HG02571 (cell line): ENCODE measurements around the gene ADD1.
"Not testable (repeated sequence)": the region's sequence is repeated elsewhere in the genome, so short reads cannot be mapped to it uniquely, and the experiment has no call there.

Experiments
- ATAC-seq: cut with Tn5 transposase; IDR thresholded peaks from one replicate; pipeline ENCODE4 v1.9.1; 2021; ENCODE audit warnings: mild to moderate bottlenecking, moderate library complexity; ENCODE audit not compliant: unreplicated experiment

ADD1 gene

DNA sequence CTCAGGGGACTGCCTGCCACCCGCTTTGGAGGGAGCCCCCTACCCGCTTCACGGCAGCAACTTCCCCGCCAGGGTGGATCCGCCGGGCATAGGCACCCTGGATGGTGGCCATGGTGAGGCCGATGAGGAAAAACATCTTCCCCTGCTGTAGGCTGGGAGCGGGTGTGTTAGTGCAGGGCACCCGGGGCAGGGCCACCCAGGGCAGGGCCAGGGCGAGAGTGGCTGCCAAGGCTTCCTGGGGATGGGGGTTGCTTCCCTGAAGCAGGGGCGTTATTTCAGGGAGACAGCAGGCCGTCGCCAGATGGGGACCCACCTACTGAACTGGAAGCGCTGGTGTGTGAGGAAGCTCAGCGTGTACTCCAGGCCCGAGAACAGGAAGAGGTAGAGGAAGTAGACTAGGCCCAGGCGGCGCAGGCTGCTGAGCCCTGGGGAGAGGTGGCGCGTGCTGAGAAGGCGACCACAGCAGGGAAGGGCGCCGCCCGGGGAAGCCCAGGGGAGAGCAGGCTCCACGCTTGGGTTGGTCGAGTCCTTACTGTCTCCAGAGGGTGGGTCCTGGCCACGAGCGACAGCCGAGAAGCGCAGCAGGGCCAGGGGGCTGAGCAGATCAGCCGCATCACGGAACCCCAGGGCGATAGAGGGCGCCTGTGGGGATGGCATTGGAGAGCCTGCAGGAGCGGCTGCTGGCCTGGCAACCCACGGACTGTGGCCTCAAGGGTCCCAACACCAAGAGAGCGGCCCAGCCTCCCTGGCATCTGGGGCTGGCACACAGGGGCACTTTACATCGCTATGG, 88.1 kb downstream of the ADD1 start:
- ATAC-seq: no peak

DNA sequence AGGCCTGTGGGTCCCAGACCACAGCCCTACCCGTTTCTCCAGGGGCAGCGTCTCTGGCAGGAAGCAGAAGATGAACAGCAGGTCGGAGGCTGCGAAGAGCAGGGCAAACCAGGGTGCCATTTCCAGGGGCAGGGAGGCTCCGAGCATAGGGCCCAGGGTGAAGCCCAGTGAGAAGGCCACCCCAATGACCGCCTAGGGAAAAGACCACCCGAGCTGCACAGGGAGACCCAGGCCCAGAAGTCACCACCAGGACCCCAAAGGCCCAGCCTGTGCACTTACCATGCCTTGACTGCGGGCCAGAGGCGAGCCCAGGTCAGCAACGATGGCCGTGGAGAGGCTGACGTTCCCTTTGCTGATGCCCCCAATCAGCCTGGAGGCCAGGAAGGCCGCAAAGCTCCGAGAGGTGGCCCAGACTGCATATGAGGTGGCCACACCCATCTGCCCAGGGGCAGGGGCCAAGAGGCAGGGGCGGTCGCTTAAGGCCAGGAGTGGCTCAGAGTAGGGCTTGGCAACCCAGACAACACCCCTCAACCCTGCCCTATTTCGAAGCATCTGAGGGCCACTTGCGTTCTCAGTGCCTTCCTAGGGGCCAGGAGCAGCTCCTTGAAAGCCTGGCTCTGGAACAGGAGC, 88.8 kb downstream of the ADD1 start:
- no peak for ATAC-seq

DNA sequence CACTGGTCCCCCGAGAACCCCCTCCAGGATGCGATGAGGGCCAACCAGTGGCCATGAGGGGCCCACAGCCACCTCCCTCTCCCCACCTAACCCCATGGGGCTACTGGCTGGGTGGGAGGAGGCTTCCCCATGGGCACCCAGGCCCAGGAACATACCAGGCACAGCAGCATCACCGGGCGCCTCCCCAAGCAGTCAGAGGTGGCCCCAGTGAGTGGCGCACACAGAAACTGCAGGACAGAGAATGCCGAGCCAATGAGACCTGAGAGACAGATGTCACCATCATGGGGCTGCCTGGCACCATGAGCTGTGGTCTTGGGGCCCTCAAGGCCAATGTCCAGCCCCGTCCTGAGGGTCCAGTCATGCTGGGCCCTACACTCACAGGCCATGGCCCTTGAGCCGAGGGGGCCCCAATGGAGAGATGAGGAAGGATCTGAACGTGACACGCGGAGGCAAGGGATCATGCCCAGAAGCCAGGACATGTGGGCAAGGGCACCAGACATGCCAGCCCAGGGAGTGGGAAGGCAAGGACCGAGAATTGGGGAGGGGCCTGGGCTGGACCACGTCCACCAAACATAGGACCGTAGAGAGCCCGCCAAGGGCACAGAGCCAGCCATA, 89.4 kb downstream of the ADD1 start:
- ATAC-seq: no peak

DNA sequence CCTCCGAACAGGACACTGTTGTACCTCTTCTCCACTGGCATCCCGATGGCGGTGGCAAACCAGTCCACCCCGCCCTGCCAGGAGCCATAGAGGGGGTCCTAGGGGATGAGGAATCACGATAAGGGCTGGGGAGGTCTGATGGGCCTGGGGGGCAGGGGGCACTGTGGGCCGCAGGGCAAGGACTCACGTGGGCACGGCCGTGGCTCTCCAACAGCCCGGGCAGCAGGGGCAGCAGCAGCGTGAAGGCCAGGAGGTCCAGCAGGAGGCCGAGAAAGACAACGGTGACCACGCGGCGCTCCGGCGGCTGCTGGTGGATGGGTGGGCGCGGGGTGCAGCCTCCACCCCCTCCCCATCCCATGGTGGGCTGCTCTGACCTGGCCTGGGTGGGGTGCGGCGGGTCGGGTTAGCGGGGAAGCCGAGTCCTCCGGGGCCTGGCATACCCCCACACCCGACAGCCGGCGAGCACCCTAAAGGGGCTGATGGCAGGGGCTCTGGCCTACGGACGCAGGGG, 90.0 kb downstream of the ADD1 start:
- no peak for ATAC-seq

DNA sequence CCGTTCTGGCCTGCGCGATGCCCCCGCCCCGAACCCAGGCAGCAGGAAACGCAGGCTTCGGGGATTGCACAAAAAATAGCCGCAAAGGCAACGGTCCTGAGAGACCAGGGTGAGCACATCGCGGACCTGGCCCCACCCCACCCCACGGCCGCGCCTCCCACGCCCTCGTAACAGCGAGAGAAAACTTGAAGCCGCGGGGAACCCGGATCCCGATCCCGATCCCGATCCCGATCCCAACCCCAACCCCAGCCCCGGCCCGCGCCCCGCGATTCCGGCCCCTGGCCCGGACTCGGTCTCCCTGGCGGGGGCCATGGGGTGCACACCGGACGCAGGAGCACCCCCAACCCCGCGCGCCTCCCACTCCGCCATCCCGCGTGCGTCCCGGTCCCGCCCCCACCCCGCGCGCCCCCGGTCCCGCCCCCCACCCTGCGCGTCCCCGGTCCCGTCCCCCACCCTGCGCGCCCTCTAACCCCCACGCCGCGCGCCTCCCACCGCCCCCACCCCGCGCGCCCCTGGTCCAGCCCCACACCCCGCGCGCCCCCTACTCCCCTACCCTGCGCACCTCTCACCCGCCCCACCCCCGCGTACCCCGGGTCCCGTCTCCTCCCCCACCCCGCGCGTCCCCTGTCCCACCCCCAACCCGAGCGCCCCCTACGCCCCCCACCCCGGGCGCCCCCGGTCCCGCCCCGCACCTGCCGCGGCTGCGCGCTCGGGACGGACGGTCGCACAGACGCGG, 90.6 kb downstream of the ADD1 start:
- no peak for ATAC-seq

DNA sequence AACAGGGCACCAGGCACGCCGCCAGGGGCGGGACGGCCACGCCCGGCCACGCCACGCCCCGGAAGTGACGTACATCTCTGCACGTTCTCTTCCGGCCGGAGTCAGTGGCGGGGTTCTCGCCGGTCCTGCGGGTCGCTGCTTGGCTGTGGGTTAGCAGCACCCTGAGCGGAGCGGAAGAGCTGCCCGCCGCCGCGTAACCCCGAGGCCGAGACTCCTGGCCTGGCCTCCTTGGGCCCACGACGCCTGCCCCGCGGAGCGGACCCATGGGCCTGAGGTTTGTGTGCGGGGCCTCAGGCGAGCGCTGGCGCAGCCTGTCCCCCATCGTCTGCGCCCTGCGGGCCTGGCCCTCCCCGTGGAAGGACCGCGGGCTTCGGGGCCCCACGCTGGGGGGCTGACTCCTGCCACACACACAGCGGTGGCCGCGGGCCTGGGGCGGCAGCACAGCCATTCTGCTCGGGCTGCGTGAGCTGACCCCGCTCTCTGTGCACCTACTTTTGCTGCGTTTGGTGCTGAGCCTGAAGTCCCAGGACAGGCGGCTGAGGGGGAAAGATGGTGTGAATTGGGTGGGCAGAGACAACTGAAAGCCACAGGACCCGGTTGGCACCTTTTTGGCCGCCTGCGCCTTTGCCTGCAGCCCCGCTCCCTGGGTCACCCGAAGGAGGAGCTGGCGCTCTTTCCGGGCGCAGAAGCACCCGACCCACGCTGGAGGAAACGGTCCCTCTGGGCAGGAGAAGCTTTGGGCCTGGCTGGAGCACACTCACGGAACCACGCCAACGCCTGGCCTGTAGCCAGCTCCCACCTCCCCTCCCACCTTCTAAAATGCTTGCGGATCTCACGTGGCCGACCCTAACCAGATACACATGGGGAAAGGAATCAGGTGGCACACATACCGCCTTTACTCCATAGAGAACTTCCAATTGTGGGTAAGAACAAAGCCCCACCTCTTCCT, 91.4 kb downstream of the ADD1 start:
- peak; percentile 31 for ATAC-seq

DNA sequence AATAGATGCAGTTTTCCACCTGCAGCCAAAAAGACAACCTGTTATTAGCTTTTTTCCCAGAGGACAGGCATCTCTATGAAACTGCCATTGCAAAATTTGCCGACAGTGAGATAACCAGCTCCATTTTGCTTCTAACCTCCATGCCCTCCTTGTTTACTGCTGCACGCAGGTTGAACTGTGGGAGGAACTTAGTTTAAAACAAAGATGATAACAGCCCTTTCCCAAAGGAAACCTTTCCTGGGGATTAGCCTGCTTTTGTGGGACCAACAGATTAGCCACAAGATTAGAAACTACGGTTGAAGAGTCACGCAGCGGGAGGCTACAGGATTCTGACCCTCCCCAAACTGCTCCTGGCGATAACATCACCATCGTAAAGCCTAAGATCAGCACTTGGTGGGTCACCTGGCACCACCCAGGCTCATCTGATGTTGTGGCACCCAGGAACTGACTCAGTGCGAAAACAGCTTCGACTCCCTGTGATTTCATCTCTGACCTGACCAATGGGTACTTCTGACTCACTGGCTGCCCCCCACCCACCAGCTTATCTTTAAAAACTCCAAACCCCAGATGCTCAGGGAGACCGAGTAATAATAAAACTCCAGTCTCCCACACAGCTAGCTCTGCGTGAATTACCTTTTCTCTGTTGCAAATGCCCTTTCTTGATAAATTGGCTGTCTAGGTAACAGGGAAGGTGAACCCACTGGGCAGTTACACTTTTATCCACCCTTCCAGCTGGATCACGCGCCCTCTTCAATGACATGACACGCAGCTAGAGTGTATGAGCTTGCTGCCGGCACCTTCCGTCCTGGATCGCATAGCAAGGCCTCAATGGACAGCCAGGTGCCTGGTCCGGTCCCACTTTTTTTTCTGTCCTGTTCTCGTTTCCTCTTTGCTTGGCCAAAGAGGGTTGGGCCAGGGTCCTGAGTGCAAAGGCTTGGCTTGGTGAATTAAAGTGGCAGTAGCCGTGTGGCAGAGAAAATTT, 92.4 kb downstream of the ADD1 start:
- no peak for ATAC-seq

DNA sequence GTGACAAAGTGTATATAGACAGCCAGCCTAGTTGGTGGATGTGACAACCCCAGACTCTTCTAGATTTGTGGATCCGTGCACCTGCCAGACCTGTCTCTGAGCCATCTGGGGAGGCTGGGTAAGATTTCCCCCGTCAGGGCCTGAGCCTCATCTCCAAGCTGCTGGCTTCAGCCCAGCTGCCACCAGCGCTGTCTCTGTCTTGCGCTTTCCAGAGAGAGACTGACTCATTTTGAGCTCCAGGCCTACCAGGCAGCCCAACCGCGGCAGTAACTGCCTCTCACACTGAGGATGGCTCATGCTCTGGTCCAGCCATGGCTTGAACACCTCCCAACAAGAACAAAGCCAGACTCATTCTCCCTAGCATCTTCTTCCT, 93.1 kb downstream of the ADD1 start:
- ATAC-seq: peak; percentile 36

DNA sequence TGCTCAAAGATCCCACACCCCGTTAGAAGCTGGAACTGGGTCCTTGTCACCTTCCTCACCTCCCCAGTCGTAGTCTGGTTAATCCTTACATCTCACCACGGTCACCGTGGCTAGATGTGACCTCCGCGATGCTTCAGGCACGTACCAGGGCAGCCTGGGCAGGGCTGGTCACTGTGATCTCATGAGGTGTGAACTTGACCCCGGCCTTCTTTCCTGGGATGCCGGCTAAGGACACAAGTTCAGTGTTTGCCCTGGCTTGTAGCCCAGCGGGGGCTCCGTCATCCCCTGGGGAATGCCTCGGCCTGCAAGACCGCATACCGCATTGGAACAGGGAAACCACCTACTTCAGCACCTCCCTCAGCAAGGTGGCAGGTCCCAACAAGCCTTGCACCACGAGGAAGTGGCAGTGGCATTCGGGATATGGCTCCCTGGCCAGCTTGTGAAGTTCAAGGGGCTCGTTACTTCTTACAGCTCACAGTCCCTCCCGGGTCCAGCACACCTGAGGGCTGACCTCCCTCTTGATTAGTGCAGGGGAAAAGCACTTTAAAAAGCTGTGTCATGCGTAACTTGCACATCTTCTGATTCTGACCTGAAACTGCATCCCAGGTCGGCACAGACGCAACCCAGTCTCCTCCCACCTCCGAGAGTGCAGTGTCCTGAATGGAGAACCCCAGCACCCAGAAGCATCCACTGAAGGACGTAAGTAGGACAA, 93.7 kb downstream of the ADD1 start:
- ATAC-seq: no peak

DNA sequence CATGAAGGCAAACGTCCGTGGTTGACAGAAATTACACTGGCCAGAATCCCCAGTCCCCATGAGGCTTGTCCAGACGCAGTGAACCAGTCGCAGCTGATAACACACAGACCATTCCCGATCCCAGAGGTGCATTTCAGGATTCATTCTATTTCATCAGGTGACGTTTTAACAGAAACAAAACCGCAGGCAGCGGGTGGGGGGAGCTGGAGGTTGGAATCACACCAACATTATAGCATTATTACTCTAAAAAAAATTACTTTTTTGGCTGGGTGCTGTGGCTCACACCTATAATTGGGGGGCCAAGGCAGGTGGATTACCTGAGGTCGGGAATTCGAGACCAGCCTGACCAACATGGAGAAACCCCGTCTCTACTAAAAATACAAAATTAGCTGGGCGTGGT, 94.3 kb downstream of the ADD1 start:
- no peak for ATAC-seq

DNA sequence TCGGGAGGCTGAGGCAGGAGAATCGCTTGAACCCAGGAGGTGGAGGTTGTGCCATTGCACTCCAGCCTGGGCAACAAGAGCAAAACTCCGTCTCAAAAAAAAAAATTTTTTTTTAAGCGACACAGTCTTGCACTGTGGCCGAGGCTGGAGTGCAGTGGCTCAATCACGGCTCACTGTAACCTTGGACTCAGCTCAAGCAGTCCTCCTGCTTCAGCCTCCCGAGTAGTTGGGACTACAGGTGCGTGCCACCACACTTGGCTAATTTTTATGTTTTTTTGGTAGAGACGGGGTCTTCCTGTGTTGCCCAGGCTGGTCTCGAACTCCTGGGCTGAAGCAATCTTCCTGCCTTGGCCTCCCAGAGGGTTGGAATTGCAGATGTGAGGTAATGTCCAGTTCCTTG, 94.8 kb downstream of the ADD1 start:
- ATAC-seq: not testable (repeated sequence)

DNA sequence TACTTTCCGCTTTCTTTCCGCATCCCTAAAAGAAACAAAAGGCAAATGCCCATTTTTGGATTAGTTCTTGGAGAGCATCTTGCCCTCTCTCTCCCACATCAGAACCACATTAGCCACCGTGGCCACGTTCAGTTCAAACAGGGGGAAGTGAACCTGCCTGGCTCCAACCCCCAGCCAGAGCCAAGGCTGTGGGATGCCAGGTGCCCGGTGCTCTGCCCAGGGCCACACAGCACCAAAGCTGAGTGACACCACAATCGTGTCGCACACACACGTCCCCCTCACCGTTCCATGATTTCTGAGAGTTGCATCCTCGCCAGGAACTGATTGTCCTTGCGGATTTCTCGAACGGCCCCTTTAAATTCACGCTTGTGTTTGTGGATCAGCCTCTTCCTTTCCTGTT, 95.3 kb downstream of the ADD1 start:
- no peak for ATAC-seq

DNA sequence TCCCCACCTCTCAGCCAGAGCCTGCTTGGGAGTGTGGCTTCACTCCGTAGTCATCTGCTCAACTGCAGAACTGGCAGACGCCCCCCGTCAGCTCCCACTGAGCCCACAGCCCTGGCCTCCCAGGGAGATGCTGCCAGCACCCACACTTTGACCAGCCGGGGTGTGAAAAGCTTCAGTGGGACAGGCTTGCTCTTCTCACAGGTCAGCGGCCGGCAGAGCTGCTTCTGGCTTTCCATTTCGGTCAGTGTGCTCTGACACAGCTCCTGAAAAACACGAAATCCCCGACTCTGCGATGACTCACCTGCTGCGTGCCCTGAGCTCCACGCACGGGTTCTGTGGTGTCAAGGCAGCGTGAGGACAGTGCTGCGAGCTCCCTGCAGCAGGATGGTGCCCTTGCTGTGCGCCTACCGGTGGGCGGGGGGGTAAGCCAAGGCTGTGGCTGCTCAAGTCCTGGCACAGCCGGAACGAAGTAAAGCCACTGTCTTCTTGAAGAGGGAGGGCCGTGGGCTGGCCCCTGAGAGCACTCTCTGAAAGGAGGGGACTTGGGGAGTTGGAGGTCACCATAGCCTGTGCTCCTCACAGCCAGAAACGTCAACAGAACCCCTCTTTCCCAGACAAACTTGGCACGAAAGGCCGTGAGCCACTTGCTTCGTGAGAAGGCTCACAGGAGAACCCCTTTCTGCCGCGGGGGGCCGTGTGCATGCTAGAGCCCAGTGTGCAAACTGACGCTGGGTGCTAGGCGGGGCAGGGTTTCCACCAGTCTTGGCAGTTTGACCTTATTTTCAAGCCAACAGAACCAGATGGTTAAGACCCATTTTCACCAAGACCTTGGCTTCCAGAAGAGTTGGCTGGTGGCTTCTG, 96.0 kb downstream of the ADD1 start:
- ATAC-seq: no peak

DNA sequence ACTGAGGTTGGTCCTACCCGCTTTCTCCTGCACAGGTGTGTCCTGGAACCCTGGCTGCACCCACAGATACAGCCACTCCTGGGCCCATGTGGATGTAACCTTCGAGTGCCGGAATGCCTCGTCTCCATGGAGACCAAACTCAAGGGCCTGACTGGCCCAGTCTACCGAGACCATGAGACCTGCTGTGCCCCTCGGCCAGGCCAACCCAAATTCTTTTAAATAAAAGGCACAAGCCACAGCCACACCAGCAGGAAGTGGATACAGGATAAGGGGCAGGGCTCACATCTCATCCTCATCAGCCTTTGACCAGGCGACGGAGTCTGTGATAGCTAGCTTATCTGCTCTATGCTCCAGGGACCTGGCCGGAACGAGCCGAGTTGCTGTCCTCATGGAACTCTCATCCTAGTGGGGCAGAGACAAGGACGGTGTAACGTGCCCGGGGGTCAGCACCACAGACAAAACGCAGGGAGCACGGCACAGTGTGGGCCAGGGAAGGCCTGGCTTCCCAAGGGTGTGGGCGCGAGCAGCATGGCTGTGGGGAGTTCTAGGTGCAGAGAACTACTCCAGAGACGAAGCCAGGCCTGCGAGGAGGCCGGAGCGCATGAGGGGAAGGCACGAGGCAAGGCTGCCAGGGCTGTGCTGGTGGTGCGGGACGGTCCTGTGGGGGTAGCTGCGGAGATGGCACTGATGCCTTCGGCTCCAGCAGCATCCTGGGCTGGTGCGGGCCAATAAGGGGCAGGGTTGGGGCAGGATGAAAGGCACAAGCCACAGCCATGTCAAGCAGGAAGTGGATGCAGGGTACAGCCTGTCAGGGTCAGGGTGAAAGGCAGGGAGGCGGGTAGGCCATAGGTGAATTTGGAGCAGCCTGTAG, 96.9 kb downstream of the ADD1 start:
- no peak for ATAC-seq

DNA sequence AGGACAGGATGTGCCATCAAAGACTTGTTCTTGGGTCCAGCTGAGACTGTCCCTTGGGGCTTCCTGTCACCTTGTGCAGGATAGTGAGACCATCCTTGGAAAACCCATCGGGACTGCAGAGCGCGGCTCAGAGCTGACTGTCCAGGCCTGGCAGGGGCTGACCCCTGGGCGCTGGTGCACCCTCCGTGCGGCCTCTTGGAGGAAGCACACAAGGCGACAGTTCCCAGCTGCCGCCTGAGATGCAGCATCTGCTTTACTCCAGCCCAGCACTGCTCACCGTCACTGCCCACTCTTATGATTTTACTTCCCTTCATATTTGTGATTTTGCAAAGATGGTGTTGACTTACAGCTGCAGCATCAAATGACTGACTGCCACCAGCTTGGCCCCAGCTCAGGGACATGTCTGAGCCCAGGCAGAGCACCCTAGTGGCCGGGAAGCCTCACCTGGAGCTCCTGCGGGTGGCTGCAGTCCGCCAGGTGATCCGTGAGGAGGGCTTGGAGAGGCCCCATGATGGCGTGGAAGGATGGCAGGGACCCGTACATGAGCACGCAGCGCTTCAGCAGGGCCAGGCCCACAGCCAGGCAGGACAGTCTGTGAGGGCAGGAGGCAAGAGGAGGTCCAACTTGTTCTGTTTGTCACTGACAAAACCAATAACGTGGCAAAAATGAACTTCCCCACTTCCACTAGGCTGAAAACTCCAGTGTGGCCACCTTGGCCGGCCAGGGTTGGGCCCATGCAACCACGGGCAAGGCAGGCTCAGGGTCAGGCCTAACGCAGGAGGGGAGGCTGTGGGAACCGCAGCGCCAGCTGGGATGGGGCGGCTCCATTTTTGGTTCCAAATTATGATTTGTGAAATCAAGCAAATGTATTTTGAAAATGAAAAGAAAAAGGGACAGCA, 97.7 kb downstream of the ADD1 start:
- no peak for ATAC-seq
